Erythroblast (primary cell): ENCODE results near the gene VMO1.

ENCODE experiments used
- GATA1 ChIP-seq: IDR thresholded peaks from 2 replicates; pipeline ENCODE4 v1.6.1; 2011; ENCODE audit warnings: low read depth, mild to moderate bottlenecking, control low read depth, low read length, moderate library complexity
- POLR2A ChIP-seq: IDR thresholded peaks from 2 replicates; pipeline ENCODE4 v1.6.1; 2011; ENCODE audit warnings: mild to moderate bottlenecking, low read length

- TF ChIP-seq POLR2A: no peak
- no peak for TF ChIP-seq GATA1
Measured at GRCh38 chr17:4782652-4783051, 3.5 kb downstream of the VMO1 start.
